ENCODE measurements around the gene PMEPA1.

The PMEPA1 gene

GRCh38 chr20:57647933-57648785 is 61.7 kb downstream of the PMEPA1 start:
- peaks cover 47% of the 10 kb centered on the region for H3K36me3 ChIP-seq (ENCODE audit: insufficient read depth, insufficient read length, low read length)
- H3K27me3 ChIP-seq (ENCODE audit: insufficient read depth, insufficient read length) = no peaks in the 10 kb centered on the region
- no peak for DNase-seq (ENCODE audit: low read depth, low spot score)
- no peak overlapping the region for H3K4me3 ChIP-seq (ENCODE audit: insufficient read length, low read depth)
- no peak overlapping the region for H3K9ac ChIP-seq (ENCODE audit: insufficient read length, low read depth)
- no peak for TF ChIP-seq ZNF274 (IDR thresholded peaks at IDR 0.05; ENCODE audit: low read depth, low read length)
- TF ChIP-seq SUZ12 (IDR thresholded peaks at IDR 0.05; ENCODE audit: extremely low read depth, insufficient read depth, insufficient read length) = no peak
- no peak for TF ChIP-seq YY1 (IDR thresholded peaks at IDR 0.05; ENCODE audit: insufficient read depth, insufficient read length)
- peaks cover 34% of the 10 kb centered on the region for H3K9me3 ChIP-seq (ENCODE audit: insufficient read depth, low read length)
- H3K4me1 ChIP-seq (ENCODE audit: insufficient read depth, insufficient read length) = peaks cover 3% of the 10 kb centered on the region

GRCh38 chr20:57647006-57647932 is 62.5 kb downstream of the PMEPA1 start:
- Histone ChIP-seq H3K4me1 (ENCODE audit: insufficient read depth, insufficient read length) (no peaks in the 10 kb centered on the region), H3K9me3 (ENCODE audit: insufficient read depth, low read length) (peaks cover 38% of the 10 kb centered on the region), H3K27me3 (ENCODE audit: insufficient read depth, insufficient read length) (no peaks in the 10 kb centered on the region), H3K9ac (ENCODE audit: insufficient read length, low read depth) (no peak overlapping the region), H3K4me3 (ENCODE audit: insufficient read length, low read depth) (no peak overlapping the region), H3K36me3 (ENCODE audit: insufficient read depth, insufficient read length, low read length) (peaks cover 39% of the 10 kb centered on the region)
- TF ChIP-seq YY1 (IDR thresholded peaks at IDR 0.05; ENCODE audit: insufficient read depth, insufficient read length) (no peak), ZNF274 (IDR thresholded peaks at IDR 0.05; ENCODE audit: low read depth, low read length) (no peak), SUZ12 (IDR thresholded peaks at IDR 0.05; ENCODE audit: extremely low read depth, insufficient read depth, insufficient read length) (no peak)
- DNase-seq (ENCODE audit: low read depth, low spot score) = no peak

- H3K9ac ChIP-seq (ENCODE audit: insufficient read length, low read depth) = no peak overlapping the region
- peaks cover 11% of the 10 kb centered on the region for H3K9me3 ChIP-seq (ENCODE audit: insufficient read depth, low read length)
- H3K27me3 ChIP-seq (ENCODE audit: insufficient read depth, insufficient read length) = no peaks in the 10 kb centered on the region
- no peaks in the 10 kb centered on the region for H3K36me3 ChIP-seq (ENCODE audit: insufficient read depth, insufficient read length, low read length)
- no peaks in the 10 kb centered on the region for H3K4me1 ChIP-seq (ENCODE audit: insufficient read depth, insufficient read length)
- H3K4me3 ChIP-seq (ENCODE audit: insufficient read length, low read depth) = no peak overlapping the region
- DNase-seq (ENCODE audit: low read depth, low spot score) = no peak
- TF ChIP-seq ZNF274 (IDR thresholded peaks at IDR 0.05; ENCODE audit: low read depth, low read length) (no peak), YY1 (IDR thresholded peaks at IDR 0.05; ENCODE audit: insufficient read depth, insufficient read length) (no peak), SUZ12 (IDR thresholded peaks at IDR 0.05; ENCODE audit: extremely low read depth, insufficient read depth, insufficient read length) (no peak)
Observed at GRCh38 chr20:57638895-57639236, 70.9 kb downstream of the PMEPA1 start.

- no peaks in the 10 kb centered on the region for H3K4me1 ChIP-seq (ENCODE audit: insufficient read depth, insufficient read length)
- no peaks in the 10 kb centered on the region for H3K27me3 ChIP-seq (ENCODE audit: insufficient read depth, insufficient read length)
- H3K9ac ChIP-seq (ENCODE audit: insufficient read length, low read depth) = no peak overlapping the region
- TF ChIP-seq ZNF274 (IDR thresholded peaks at IDR 0.05; ENCODE audit: low read depth, low read length) (no peak), SUZ12 (IDR thresholded peaks at IDR 0.05; ENCODE audit: extremely low read depth, insufficient read depth, insufficient read length) (no peak), YY1 (IDR thresholded peaks at IDR 0.05; ENCODE audit: insufficient read depth, insufficient read length) (no peak)
- H3K9me3 ChIP-seq (ENCODE audit: insufficient read depth, low read length) = peaks cover 6% of the 10 kb centered on the region
- DNase-seq (ENCODE audit: low read depth, low spot score) = no peak
- no peaks in the 10 kb centered on the region for H3K36me3 ChIP-seq (ENCODE audit: insufficient read depth, insufficient read length, low read length)
- no peak overlapping the region for H3K4me3 ChIP-seq (ENCODE audit: insufficient read length, low read depth)
Observed at GRCh38 chr20:57638173-57638894, 71.5 kb downstream of the PMEPA1 start.

- no peak for DNase-seq (ENCODE audit: low read depth, low spot score)
- Histone ChIP-seq H3K27me3 (ENCODE audit: insufficient read depth, insufficient read length) (no peaks in the 10 kb centered on the region), H3K4me3 (ENCODE audit: insufficient read length, low read depth) (no peak overlapping the region), H3K36me3 (ENCODE audit: insufficient read depth, insufficient read length, low read length) (no peaks in the 10 kb centered on the region), H3K9ac (ENCODE audit: insufficient read length, low read depth) (no peak overlapping the region), H3K4me1 (ENCODE audit: insufficient read depth, insufficient read length) (no peaks in the 10 kb centered on the region), H3K9me3 (ENCODE audit: insufficient read depth, low read length) (0 out of 2 replicates have a peak, but pooled peaks cover under 1% of the 10 kb centered on the region)
- no peak for TF ChIP-seq YY1 (IDR thresholded peaks at IDR 0.05; ENCODE audit: insufficient read depth, insufficient read length)
- TF ChIP-seq SUZ12 (IDR thresholded peaks at IDR 0.05; ENCODE audit: extremely low read depth, insufficient read depth, insufficient read length) = no peak
Observed at GRCh38 chr20:57633945-57634491, 75.8 kb downstream of the PMEPA1 start.

DNA sequence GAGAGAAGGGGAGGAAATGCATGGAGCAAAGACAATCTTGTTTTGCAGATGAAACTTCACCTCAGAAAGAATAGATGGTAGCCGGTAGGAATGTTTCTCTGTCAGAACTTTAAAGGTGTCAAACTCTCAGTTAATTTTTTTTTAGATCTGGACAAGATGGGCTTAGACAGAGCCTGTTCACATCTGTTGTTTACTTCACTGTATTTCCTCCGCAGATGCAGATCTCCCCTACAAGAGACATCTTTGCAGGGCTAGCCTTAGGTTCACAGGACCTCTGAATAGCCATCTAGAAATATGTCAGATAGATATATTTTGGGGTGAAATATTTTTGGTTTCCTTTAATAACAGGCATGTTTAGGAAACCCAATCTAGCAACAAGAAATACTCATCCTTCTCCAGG is 77.5 kb downstream of the PMEPA1 start:
- H3K36me3 ChIP-seq (ENCODE audit: insufficient read depth, insufficient read length, low read length) = no peaks in the 10 kb centered on the region
- no peak for DNase-seq (ENCODE audit: low read depth, low spot score)
- H3K9me3 ChIP-seq (ENCODE audit: insufficient read depth, low read length) = peaks cover 9% of the 10 kb centered on the region; the same call in 1 of the 2 replicates
- no peaks in the 10 kb centered on the region for H3K4me1 ChIP-seq (ENCODE audit: insufficient read depth, insufficient read length)
- H3K9ac ChIP-seq (ENCODE audit: insufficient read length, low read depth) = no peak overlapping the region
- no peaks in the 10 kb centered on the region for H3K27me3 ChIP-seq (ENCODE audit: insufficient read depth, insufficient read length)
- no peak overlapping the region for H3K4me3 ChIP-seq (ENCODE audit: insufficient read length, low read depth)
- no peak for TF ChIP-seq YY1 (IDR thresholded peaks at IDR 0.05; ENCODE audit: insufficient read depth, insufficient read length)
- no peak for TF ChIP-seq ZNF274 (IDR thresholded peaks at IDR 0.05; ENCODE audit: low read depth, low read length)
- TF ChIP-seq SUZ12 (IDR thresholded peaks at IDR 0.05; ENCODE audit: extremely low read depth, insufficient read depth, insufficient read length) = no peak

Data from NT2/D1 (cell line).